HepG2 (cell line): ENCODE measurements around the gene NCBP1.

Experiments
- NFE2 ChIP-seq: sonication (generic); formaldehyde crosslinking; IDR thresholded peaks from 2 replicates; pipeline ENCODE4 v1.4.0; 2020; ENCODE audit warnings: missing genetic modification reagents
- PAWR ChIP-seq: sonication (generic); formaldehyde crosslinking; IDR thresholded peaks from 2 replicates; pipeline ENCODE4 v1.4.0; 2020; ENCODE audit warnings: missing genetic modification reagents, mild to moderate bottlenecking, borderline replicate concordance
- PAX8 ChIP-seq: sonication (generic); formaldehyde crosslinking; IDR thresholded peaks from 2 replicates; pipeline ENCODE4 v1.8.0; 2022; ENCODE audit warnings: mild to moderate bottlenecking, missing genetic modification reagents, borderline replicate concordance
- POLR2A ChIP-seq, 2 experiments: IDR thresholded peaks; 2 replicates each; pipeline ENCODE4 v1.6.1; 2011; ENCODE audit warnings: low read depth in 2 of 2, low read length in 2 of 2, mild to moderate bottlenecking in 1 of 2, moderate library complexity in 1 of 2; ENCODE audit not compliant: insufficient read depth in 1 of 2
- POLR2AphosphoS2 ChIP-seq: IDR thresholded peaks from 2 replicates; pipeline ENCODE4 v1.6.1; 2011; ENCODE audit warnings: low read depth, low read length, improper control_type of control experiment
- ZNF337 ChIP-seq: sonication (generic); formaldehyde crosslinking; IDR thresholded peaks from 2 replicates; pipeline ENCODE4 v1.5.1; 2020; ENCODE audit warnings: missing genetic modification reagents, low read depth, mild to moderate bottlenecking, borderline replicate concordance
- TF ChIP-seq, protein P1 (sequence below): sonication (generic); formaldehyde crosslinking; IDR thresholded peaks from 2 replicates; pipeline ENCODE4 v1.5.0; 2020; ENCODE audit warnings: mild to moderate bottlenecking, missing genetic modification reagents, moderate library complexity

DNA sequence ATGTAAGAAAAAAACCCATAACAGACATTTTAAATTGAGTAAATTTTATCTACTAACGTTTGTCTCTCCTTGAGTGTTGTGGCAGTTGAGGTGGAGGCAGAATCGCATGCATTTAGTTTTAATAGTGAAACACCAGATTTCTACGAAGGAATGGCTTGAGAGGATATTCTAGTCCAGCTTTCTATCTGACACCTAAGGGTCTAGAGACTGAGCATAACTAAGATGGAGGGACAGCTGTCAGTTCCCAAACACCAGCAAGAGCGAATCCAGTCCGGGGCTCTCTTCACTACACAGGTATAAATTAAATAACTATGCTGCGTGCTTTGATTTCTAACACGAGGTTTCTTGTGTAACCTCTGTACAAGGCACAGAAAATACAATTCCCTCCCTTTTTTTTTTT, 1.4 kb downstream of the NCBP1 start:
- TF ChIP-seq, protein P1, sequence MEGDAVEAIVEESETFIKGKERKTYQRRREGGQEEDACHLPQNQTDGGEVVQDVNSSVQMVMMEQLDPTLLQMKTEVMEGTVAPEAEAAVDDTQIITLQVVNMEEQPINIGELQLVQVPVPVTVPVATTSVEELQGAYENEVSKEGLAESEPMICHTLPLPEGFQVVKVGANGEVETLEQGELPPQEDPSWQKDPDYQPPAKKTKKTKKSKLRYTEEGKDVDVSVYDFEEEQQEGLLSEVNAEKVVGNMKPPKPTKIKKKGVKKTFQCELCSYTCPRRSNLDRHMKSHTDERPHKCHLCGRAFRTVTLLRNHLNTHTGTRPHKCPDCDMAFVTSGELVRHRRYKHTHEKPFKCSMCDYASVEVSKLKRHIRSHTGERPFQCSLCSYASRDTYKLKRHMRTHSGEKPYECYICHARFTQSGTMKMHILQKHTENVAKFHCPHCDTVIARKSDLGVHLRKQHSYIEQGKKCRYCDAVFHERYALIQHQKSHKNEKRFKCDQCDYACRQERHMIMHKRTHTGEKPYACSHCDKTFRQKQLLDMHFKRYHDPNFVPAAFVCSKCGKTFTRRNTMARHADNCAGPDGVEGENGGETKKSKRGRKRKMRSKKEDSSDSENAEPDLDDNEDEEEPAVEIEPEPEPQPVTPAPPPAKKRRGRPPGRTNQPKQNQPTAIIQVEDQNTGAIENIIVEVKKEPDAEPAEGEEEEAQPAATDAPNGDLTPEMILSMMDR (CRISPR knock-in tag) = no peak
- no peak for TF ChIP-seq ZNF337 (CRISPR knock-in tag)
- TF ChIP-seq NFE2 (CRISPR knock-in tag) = no peak
- TF ChIP-seq POLR2A (IDR thresholded peaks at IDR 0.05; ENCODE audit: insufficient read depth in 1 of 2, low read depth in 2 of 2, low read length in 2 of 2) = no peak
- TF ChIP-seq PAWR (CRISPR knock-in tag) = no peak
- no peak for TF ChIP-seq POLR2AphosphoS2
- TF ChIP-seq PAX8 (CRISPR knock-in tag) = no peak
